H1 (cell line): ENCODE data around the gene RGS3. TPM values are rescaled to one million over a fixed set of nuclear protein-coding genes. Genes with fewer than 3 reads are reported as not detected.

ENCODE experiments used
- CTCF ChIA-PET: fragments of 300-600 bp; sonication (Branson Sonifier 250); formaldehyde crosslinking; loops from one replicate; lab custom pipeline; 2021; ENCODE audit not compliant: partially characterized antibody; lab: Charles Lee
- POLR2A ChIA-PET: fragments of 300-600 bp; sonication (Branson Sonifier 250); formaldehyde crosslinking; loops from one replicate; lab custom pipeline; 2021; ENCODE audit warnings: inconsistent platforms; ENCODE audit not compliant: partially characterized antibody; lab: Charles Lee
- DNase-seq, 2 experiments: peaks; one replicate each; pipeline versions ENCODE4 v3.0.0 to v3.0.0-alpha.2; 2010 to 2022; ENCODE audit warnings: low spot score in 2 of 2, low read depth in 1 of 2, mixed read lengths in 1 of 2
- FAIRE-seq: peaks from 2 replicates; lab custom pipeline; 2011; peaks lifted over from hg19 to GRCh38; lab: Jason Lieb, UNC
- H2AFZ ChIP-seq: 2 replicates; pipeline ENCODE4 v1.8.1; 2012; ENCODE audit warnings: low read length, inconsistent platforms
- H2AK5ac ChIP-seq: 2 replicates; pipeline ENCODE4 v1.6.1; 2013; ENCODE audit warnings: low read depth, low read length
- H2BK120ac ChIP-seq: replicated peaks from 2 replicates; pipeline ENCODE3; 2013; ENCODE audit warnings: low read depth, low read length, inconsistent platforms
- H2BK12ac ChIP-seq: 2 replicates; pipeline ENCODE4 v1.6.1; 2013; ENCODE audit warnings: low read depth, low read length
- H2BK15ac ChIP-seq: 2 replicates; pipeline ENCODE4 v1.6.1; 2013; ENCODE audit warnings: low read length
- H2BK20ac ChIP-seq: 2 replicates; pipeline ENCODE4 v1.6.1; 2013; ENCODE audit warnings: low read length
- H2BK5ac ChIP-seq: 2 replicates; pipeline ENCODE4 v1.6.1; 2013; ENCODE audit warnings: low read depth, low read length
- H3K14ac ChIP-seq: 2 replicates; pipeline ENCODE4 v1.6.1; 2013; ENCODE audit warnings: inconsistent platforms; ENCODE audit not compliant: insufficient read length
- H3K18ac ChIP-seq: 2 replicates; pipeline ENCODE4 v1.6.1; 2013; ENCODE audit warnings: low read length; ENCODE audit errors: extremely low read depth
- H3K23ac ChIP-seq: 2 replicates; pipeline ENCODE4 v1.6.1; 2013; ENCODE audit warnings: inconsistent platforms; ENCODE audit not compliant: insufficient read length
- H3K23me2 ChIP-seq: 2 replicates; pipeline ENCODE4 v1.6.1; 2013; ENCODE audit warnings: low read depth, low read length
- H3K27ac ChIP-seq: 2 replicates; pipeline ENCODE4 v1.6.1; 2011; ENCODE audit warnings: low read depth, low read length, inconsistent platforms
- H3K27me3 ChIP-seq, 4 experiments: replicated peaks in 1 of 4; 1 replicate in 1 of 4; 2 replicates in 3 of 4; pipeline versions ENCODE4 v1.6.1 to v1.8.1; 2011 to 2013; ENCODE audit warnings: low read length in 3 of 4, mild to moderate bottlenecking in 3 of 4, inconsistent platforms in 2 of 4, mixed read lengths in 2 of 4, moderate library complexity in 1 of 4; ENCODE audit not compliant: control insufficient read depth in 3 of 4, insufficient read depth in 3 of 4; ENCODE audit errors: extremely low read depth in 1 of 4
- H3K36me3 ChIP-seq, 4 experiments: 2 replicates each; pipeline versions ENCODE4 v1.6.1 to v1.8.1; 2011 to 2013; ENCODE audit warnings: mild to moderate bottlenecking in 4 of 4, low read length in 3 of 4, moderate library complexity in 2 of 4, control low read depth in 1 of 4, inconsistent platforms in 1 of 4; ENCODE audit not compliant: insufficient read depth in 4 of 4, control insufficient read depth in 2 of 4
- H3K4ac ChIP-seq: replicated peaks from 2 replicates; pipeline ENCODE3; 2013; ENCODE audit warnings: low read length, low read depth, mixed read lengths, inconsistent platforms; ENCODE audit not compliant: insufficient read length
- H3K4me1 ChIP-seq, 4 experiments: replicated peaks in 1 of 4; 1 replicate in 1 of 4; 2 replicates in 3 of 4; pipeline versions ENCODE4 v1.6.1 to v1.8.1; 2011 to 2013; ENCODE audit warnings: low read length in 3 of 4, inconsistent platforms in 2 of 4, mixed read lengths in 1 of 4; ENCODE audit not compliant: insufficient read depth in 4 of 4, control insufficient read depth in 3 of 4
- H3K4me2 ChIP-seq, 2 experiments: 2 replicates each; pipeline versions ENCODE4 v1.6.1 to v1.8.1; 2011 to 2013; ENCODE audit warnings: low read depth in 2 of 2, low read length in 2 of 2, control low read depth in 1 of 2, inconsistent platforms in 1 of 2, mild to moderate bottlenecking in 1 of 2; ENCODE audit not compliant: insufficient read depth in 1 of 2
- H3K4me3 ChIP-seq, 4 experiments: fragments of 200-600, 300-600 bp in 1 of 4; sonication (generic), shearing (Covaris generic), sonication (Bioruptor Twin) in 1 of 4; 2 replicates each; pipeline versions ENCODE4 v1.5.1 to v1.8.1; 2011 to 2016; ENCODE audit warnings: low read length in 4 of 4, low read depth in 3 of 4, control low read depth in 2 of 4, inconsistent platforms in 2 of 4, mild to moderate bottlenecking in 2 of 4, mixed read lengths in 1 of 4, moderate library complexity in 1 of 4; ENCODE audit not compliant: insufficient read depth in 2 of 4; ENCODE audit errors: extremely low read depth in 1 of 4
- H3K56ac ChIP-seq: replicated peaks from 2 replicates; pipeline ENCODE3; 2013; ENCODE audit warnings: low read depth, mild to moderate bottlenecking, mixed read lengths, low read length, inconsistent platforms; ENCODE audit not compliant: insufficient read length
- H3K79me1 ChIP-seq: 2 replicates; pipeline ENCODE4 v1.6.1; 2013; ENCODE audit warnings: low read depth, low read length, control low read depth
- H3K79me2 ChIP-seq, 2 experiments: 2 replicates each; pipeline versions ENCODE4 v1.6.1 to v1.8.1; 2012 to 2013; ENCODE audit warnings: low read length in 2 of 2, mild to moderate bottlenecking in 2 of 2, inconsistent platforms in 1 of 2; ENCODE audit not compliant: insufficient read depth in 2 of 2, control insufficient read depth in 1 of 2
- H3K9ac ChIP-seq, 4 experiments: replicated peaks in 1 of 4; 1 replicate in 1 of 4; 2 replicates in 3 of 4; pipeline versions ENCODE4 v1.6.1 to v1.8.1; 2011 to 2013; ENCODE audit warnings: low read depth in 3 of 4, low read length in 3 of 4, control low read depth in 2 of 4, mild to moderate bottlenecking in 2 of 4, moderate library complexity in 2 of 4, inconsistent platforms in 1 of 4; ENCODE audit errors: extremely low read depth in 1 of 4
- H3K9me3 ChIP-seq, 2 experiments: 2 replicates each; pipeline versions ENCODE4 v1.6.1 to v1.8.1; 2012 to 2013; ENCODE audit warnings: mild to moderate bottlenecking in 2 of 2, moderate library complexity in 2 of 2, control low read depth in 1 of 2, inconsistent platforms in 1 of 2, low read depth in 1 of 2, low read length in 1 of 2, mixed read lengths in 1 of 2; ENCODE audit not compliant: insufficient read depth in 2 of 2
- H4K20me1 ChIP-seq, 2 experiments: replicated peaks in 1 of 2; 2 replicates each; pipeline versions ENCODE3 to v1.8.1; 2011 to 2013; ENCODE audit warnings: inconsistent platforms in 2 of 2, low read length in 2 of 2, mild to moderate bottlenecking in 1 of 2; ENCODE audit not compliant: insufficient read depth in 2 of 2, control insufficient read depth in 1 of 2
- H4K5ac ChIP-seq: 2 replicates; pipeline ENCODE4 v1.6.1; 2013; ENCODE audit warnings: low read length, low read depth, mixed read lengths, inconsistent platforms; ENCODE audit not compliant: insufficient read length
- H4K8ac ChIP-seq: 2 replicates; pipeline ENCODE4 v1.8.0; 2013; ENCODE audit warnings: mild to moderate bottlenecking, moderate library complexity, low read length, inconsistent platforms; ENCODE audit not compliant: insufficient read depth; ENCODE audit errors: extremely low read depth
- H4K91ac ChIP-seq: replicated peaks from 2 replicates; pipeline ENCODE3; 2013; ENCODE audit warnings: low read length, mixed read lengths, inconsistent platforms; ENCODE audit not compliant: insufficient read length
- HDAC2 ChIP-seq, 2 experiments: fragments of 300-600 bp in 1 of 2; sonication (generic) in 1 of 2; IDR thresholded peaks; 2 replicates each; pipeline ENCODE4 v1.6.1; 2011 to 2012; ENCODE audit warnings: low read depth in 2 of 2, low read length in 2 of 2, mild to moderate bottlenecking in 2 of 2, moderate library complexity in 2 of 2, borderline replicate concordance in 1 of 2, inconsistent platforms in 1 of 2
- SP1 ChIP-seq: IDR thresholded peaks from 2 replicates; pipeline ENCODE4 v1.6.1; 2011; ENCODE audit warnings: low read depth, low read length
- SP2 ChIP-seq: IDR thresholded peaks from 2 replicates; pipeline ENCODE4 v1.6.1; 2012; ENCODE audit warnings: mild to moderate bottlenecking, low read length, inconsistent platforms
- SRF ChIP-seq: IDR thresholded peaks from 2 replicates; pipeline ENCODE4 v1.6.1; 2011; ENCODE audit warnings: mild to moderate bottlenecking, low read depth, low read length, moderate library complexity
- USF2 ChIP-seq: IDR thresholded peaks from 2 replicates; pipeline ENCODE4 v1.6.1; 2011; ENCODE audit warnings: low read length, improper control_type of control experiment
- WGBS, 2 experiments: shearing (Covaris generic) in 1 of 2; methylation state at CpG; one replicate each; pipeline versions ENCODE4 v1.1.6 to v1.1.7; 2013 to 2015; ENCODE audit warnings: low lambda C conversion rate in 2 of 2, mixed read lengths in 2 of 2, inconsistent platforms in 1 of 2, low coverage in 1 of 2, missing lambda C conversion rate in 1 of 2; ENCODE audit not compliant: insufficient replicate concordance in 2 of 2, insufficient coverage in 1 of 2, insufficient read length in 1 of 2; ENCODE audit errors: extremely low coverage in 1 of 2, missing lambda C conversion rate in 1 of 2; 5-methylcytosine and 5-hydroxymethylcytosine counted together
- polyA plus RNA-seq, 7 experiments: library from polyadenylated mRNA; depleted of rRNA in 3 of 7; stranded (reverse) in 5 of 7; unstranded in 2 of 7; fragments of >200 nt in 5 of 7; fragments of 200-250 nt in 2 of 7; gene quantifications; 1 replicate in 5 of 7; 2 replicates in 1 of 7; 4 replicates in 1 of 7; pipeline versions ENCODE4 v1.2.1 to v1.2.3, GENCODE V29; 2011 to 2013; ENCODE audit warnings: missing spikeins in 2 of 7, mixed read lengths in 2 of 7
- total RNA-seq: library from RNA; stranded (reverse); fragmentation: NEBNext Ultra II Directional; extraction: Animal tissue kit (Norgen Biotek cat#: 25700); gene quantifications from 2 replicates; pipeline ENCODE4 v1.2.1, GENCODE V29; 2021

RGS3 gene
- total and polyA plus RNA-seq, 2 of the 8 experiments (the other 6 are each of a cell fraction or from before 2014, with no cell fraction given): 12.6 to 18.2 TPM

- DNase-seq (peak in 1 of 2 experiments; percentile 27), FAIRE-seq (no peak)
- no peaks in the 10 kb centered on the region for H3K23me2 ChIP-seq
- no peak overlapping the region for H2BK120ac ChIP-seq
- H3K4me3 ChIP-seq: no peak overlapping the region
- no peaks in the 10 kb centered on the region for H3K36me3 ChIP-seq
- no peak overlapping the region for H4K91ac ChIP-seq
- no peak overlapping the region for H3K56ac ChIP-seq
- no peak overlapping the region for H3K4me2 ChIP-seq
- ChIA-PET CTCF (interaction anchor here (1.3 to 2.0 kb wide), 4 partner anchors 28 to 117 kb away, joined by 4 to 6 read pairs (median 6); no protein-coding TSS in a partner anchor), POLR2A (interaction anchor here (1.1 to 1.5 kb wide), 3 partner anchors 11 to 30 kb away, joined by 3 to 4 read pairs (median 3); partner anchors contain the start of gene RGS3)
- H4K5ac ChIP-seq: no peak overlapping the region
- no peak overlapping the region for H2BK12ac ChIP-seq
- no peaks in the 10 kb centered on the region for H3K9me3 ChIP-seq
- H3K23ac ChIP-seq: no peak overlapping the region
- no peak overlapping the region for H2BK20ac ChIP-seq
- H3K18ac ChIP-seq: no peak overlapping the region
- peaks cover 0 to 5% (median 2%) of the 10 kb centered on the region in 4 experiments; a peak in 3 of 7 replicates for H3K4me1 ChIP-seq
- no peaks in the 10 kb centered on the region for H4K20me1 ChIP-seq
- no peak overlapping the region for H2AFZ ChIP-seq
- TF ChIP-seq SP1 (no peak), SP2 (no peak), HDAC2 (IDR thresholded peaks at IDR 0.05; ENCODE audit: borderline replicate concordance in 1 of 2, low read depth in 2 of 2, low read length in 2 of 2) (no peak), SRF (no peak), USF2 (no peak)
- WGBS, 2 experiments: 90% methylated on average over 8 of the region's 8 CpGs; no CpG with 5 or more reads in 1 of the 2 experiments
- no peak overlapping the region for H3K27ac ChIP-seq
- H2AK5ac ChIP-seq: no peak overlapping the region
- H3K79me2 ChIP-seq: no peaks in the 10 kb centered on the region
- no peaks in the 10 kb centered on the region for H3K79me1 ChIP-seq
- no peak overlapping the region for H3K14ac ChIP-seq
- H2BK15ac ChIP-seq: no peak overlapping the region
- no peaks in the 10 kb centered on the region for H3K27me3 ChIP-seq
- H4K8ac ChIP-seq: peak overlapping the region; percentile 66; the same call in 1 of the 2 replicates
- H3K9ac ChIP-seq: no peak overlapping the region; a peak in 1 of 7 replicates
- H2BK5ac ChIP-seq: no peak overlapping the region
- no peak overlapping the region for H3K4ac ChIP-seq
Observed at GRCh38 chr9:113474360-113475028, 11.0 kb downstream of the RGS3 start.
